GM18909 (cell line): Measurements from ENCODE around the gene RPS6KA4.
A peak's percentile ranks its signal among the peaks of the same experiment; 100 is the strongest.

ENCODE experiments used
- ATAC-seq: cut with Tn5 transposase; IDR thresholded peaks from one replicate; pipeline ENCODE4 v1.9.1; 2021; ENCODE audit warnings: mild to moderate bottlenecking; ENCODE audit not compliant: unreplicated experiment, poor library complexity

Gene RPS6KA4

DNA sequence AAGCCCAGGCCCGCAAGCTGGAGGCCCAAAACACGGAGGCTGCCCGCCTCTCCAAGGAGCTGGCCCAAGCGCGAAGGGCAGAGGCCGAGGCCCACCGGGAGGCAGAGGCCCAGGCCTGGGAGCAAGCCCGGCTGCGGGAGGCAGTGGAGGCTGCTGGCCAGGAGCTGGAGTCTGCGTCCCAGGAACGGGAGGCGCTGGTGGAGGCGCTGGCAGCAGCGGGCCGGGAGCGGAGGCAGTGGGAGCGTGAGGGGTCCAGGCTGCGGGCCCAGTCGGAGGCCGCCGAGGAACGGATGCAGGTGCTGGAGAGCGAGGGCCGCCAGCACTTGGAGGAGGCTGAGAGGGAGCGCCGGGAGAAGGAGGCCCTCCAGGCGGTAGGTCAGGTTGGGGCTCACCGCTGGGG, 14.2 kb upstream of the RPS6KA4 start:
- ATAC-seq: no peak

- ATAC-seq: no peak
Measured at GRCh38 chr11:64347193-64347867, 11.6 kb upstream of the RPS6KA4 start.

GRCh38 chr11:64348383-64349024, 10.5 kb upstream of the RPS6KA4 start:
- no peak for ATAC-seq

GRCh38 chr11:64349025-64349387, 10.0 kb upstream of the RPS6KA4 start:
- ATAC-seq: no peak

- no peak for ATAC-seq
Measured at GRCh38 chr11:64349404-64349803, 9.6 kb upstream of the RPS6KA4 start.

DNA sequence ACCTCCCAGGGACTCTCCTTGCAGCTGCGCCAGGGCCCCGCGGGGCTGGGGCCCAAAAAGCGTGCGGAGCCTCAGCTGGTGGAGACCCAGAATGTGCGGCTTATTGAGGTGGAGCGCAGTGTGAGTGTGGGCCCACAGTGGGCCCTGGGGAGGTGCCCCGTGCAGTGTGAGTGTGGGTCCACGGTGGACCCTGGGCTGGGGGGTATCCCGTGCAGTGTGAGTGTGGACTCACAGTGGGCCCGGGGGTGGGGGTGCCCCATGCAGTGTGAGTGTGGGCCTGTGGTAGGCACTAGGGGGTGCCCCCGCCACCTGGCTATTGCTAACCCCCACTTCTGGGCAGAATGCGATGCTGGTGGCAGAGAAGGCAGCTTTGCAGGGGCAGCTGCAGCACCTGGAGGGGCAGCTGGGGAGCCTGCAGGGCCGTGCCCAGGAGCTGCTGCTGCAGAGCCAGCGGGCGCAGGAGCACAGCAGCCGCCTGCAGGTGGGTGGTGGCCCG, 7.8 kb upstream of the RPS6KA4 start:
- ATAC-seq: no peak

DNA sequence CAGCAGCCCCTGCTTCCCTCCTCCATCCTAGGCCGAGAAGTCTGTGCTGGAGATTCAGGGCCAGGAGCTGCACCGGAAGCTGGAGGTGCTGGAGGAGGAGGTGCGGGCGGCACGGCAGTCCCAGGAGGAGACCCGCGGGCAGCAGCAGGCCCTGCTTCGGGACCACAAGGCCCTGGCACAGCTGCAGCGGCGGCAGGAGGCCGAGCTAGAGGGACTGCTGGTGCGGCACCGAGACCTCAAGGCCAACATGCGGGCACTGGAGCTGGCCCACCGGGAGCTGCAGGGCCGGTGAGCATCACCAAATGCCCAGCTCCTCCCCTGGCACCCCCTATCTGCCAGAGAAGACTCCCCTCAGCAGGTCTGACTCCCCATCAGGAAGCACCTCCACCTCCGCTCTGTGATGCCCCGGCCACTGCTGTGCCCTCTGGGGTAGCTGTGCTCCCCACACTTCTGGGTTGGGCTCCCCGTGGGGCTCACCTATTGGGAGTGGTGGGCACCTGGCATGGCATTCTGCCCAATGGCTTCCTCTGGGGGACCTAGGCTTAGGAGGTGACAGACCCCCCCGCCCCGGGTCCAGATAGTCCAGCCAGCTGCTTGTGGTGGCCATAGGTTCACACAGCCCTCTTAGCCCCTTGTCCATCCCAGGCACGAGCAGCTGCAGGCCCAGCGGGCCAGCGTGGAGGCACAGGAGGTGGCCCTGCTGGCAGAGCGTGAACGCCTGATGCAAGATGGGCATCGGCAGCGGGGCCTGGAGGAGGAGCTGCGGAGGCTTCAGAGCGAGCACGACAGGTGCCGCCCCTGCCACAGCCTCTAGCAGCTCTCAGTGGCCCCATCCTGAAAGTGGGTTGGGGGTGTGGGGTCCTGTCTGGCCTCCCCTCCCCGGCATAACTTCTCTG, 6.6 kb upstream of the RPS6KA4 start:
- no peak for ATAC-seq

GRCh38 chr11:64352995-64353714, 5.8 kb upstream of the RPS6KA4 start:
- ATAC-seq: no peak

DNA sequence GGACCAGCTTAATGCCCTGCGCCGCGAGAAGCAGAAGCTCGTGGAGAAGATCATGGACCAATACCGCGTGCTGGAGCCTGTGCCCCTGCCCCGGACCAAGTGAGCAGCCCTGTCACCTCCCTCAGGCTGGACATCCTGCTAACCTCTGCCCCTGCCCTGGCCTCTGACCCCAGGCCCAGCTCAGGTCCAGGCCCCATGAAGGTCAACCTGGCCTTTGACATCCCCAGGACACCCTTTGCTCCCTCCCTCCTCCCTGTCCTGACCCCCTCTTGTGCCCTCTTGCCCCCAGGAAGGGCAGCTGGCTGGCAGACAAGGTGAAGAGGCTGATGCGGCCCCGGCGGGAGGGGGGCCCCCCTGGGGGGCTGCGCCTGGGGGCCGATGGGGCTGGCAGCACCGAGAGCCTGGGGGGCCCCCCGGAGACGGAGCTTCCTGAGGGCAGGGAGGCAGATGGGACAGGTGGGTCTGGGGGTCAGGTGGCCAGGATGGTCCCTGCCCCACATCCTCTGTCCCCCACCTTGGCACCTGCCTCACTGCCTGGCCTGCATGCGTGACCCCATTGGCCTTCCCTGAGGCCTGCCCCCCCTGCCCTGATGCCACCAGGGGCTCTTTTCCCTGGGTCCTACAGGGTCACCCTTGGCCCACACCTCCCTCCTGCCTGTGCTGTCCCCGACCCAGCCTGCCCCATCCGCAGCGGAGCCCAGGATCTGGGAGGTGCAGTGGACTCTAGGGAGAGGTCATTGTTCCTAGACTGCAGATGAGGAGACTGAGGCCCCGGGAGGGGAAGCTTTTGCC, 5.1 kb upstream of the RPS6KA4 start:
- ATAC-seq: no peak

- ATAC-seq: no peak
Measured at GRCh38 chr11:64355078-64355940, 3.7 kb upstream of the RPS6KA4 start.

DNA sequence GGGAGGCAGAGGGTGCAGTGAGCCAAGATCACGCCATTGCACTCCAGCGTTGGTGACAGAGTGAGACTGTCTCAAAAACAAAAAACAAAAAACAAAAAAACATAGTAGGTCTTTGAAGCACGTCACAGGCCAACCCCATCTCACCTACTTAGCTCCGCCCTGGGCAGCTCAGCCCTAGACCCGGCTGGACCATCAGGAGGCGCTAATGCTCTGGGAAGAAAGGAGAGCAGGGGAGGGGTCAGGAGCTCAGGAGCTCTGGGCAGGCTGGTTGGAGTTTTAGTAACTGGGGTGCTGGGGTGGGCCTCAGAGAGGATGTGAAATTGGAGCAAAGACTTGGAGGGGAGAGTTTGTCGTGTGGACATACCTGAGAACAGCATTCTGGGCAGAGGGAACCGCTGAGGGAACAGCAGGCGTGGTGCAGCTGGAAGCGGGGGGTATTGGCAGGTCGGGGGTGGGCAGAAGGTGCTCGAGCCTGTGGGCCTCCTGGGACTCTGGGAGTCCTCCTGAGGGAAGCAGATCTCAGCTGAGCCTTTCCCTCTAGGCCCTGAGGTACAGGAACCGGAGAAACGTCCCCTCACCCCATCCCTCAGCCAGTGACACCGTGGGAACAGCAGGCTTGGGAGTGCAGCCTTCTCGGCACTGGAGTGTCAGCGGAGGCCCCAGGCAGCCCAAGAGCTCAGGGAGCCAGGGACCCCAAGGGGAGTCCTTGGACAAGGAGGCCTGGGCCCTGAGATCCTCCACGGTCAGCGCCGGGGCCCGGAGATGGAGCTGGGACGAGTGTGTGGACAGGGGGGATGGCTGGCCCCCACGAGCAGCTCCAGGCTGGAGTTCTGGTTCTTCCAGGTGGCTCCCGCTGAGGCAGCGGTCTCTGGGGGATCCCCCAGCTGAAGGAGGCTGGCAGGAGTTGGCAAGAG, 2.2 kb upstream of the RPS6KA4 start:
- ATAC-seq: no peak

DNA sequence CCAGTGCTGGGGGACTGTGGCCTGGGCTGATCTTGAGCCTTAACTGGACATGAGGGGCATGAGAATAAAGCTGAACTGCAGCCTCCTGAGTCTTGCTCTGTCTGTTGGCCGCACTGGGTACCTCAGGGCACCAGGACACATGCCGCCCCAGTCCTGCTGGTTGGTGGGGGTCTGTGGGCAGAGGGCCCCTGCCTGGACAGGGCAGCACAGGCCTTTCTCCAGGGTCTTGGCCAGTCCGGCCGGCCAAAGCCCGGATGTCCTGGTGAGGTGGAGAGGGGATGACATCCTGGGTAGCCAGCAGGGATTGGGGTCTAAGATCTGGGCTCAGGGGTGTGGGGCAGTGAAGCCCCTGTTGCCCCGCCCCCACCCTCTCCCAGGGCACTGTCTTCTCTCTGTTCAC, 1.5 kb upstream of the RPS6KA4 start:
- ATAC-seq: no peak

GRCh38 chr11:64357904-64358535, 942 bp upstream of the RPS6KA4 start:
- no peak for ATAC-seq

DNA sequence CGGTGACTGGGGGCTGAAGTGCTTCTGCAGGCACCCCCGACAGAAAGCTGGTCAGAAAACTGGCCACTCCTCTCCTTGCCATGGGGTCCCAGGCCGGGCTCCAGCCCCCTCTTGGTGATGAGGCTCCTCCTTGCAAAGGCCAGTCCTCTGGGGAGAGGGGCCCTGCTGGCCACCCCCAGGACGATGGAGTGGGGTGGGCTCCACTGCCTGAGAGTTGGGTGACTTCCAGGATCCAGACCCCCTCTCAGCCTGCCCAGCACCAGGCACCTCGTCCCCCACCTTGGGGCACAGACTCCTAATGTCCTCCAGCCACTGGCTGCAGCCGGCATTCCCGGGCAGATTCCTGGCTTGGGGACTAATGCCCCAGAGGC, 441 bp upstream of the RPS6KA4 start:
- peak; percentile 8 for ATAC-seq

GRCh38 chr11:64359712-64360445, 917 bp downstream of the RPS6KA4 start:
- no peak for ATAC-seq

DNA sequence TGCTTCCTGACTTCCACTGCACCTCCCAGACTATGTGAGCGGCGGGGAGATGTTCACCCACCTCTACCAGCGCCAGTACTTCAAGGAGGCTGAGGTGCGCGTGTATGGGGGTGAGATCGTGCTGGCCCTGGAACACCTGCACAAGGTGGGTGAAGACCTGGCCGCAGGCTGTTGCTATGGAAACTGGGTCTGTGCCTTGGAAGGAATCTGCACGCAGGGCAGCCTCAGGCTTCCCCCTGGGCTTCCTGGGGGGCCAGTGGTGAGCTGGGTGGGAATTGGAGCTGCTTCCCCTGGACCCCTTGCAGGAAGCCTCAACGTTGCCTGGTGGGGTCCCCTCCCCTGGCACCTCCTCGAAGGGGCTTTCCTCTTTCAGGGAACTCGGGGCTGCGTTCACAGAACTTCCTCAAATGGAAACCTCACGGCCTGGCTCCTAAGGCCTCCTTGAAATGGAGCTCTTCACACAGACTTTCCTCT, 1.5 kb downstream of the RPS6KA4 start:
- ATAC-seq: no peak

- ATAC-seq: no peak
Measured at GRCh38 chr11:64361659-64362058, 2.7 kb downstream of the RPS6KA4 start.
